ENCODE measurements around the gene CELA2B. TPM values are rescaled to one million over a fixed set of nuclear protein-coding genes. Genes with fewer than 3 reads are reported as not detected.

The CELA2B gene
- polyA plus RNA-seq, 1 of the 3 experiments (the other 2 are of a cell fraction), result not detected

GRCh38 chr1:15506831-15507230 is 30.9 kb downstream of the CELA2B start:
- H3F3A ChIP-seq (replicated peaks; ENCODE audit: insufficient read depth), result no peaks in the 10 kb centered on the region
- no peak overlapping the region for H3K9ac ChIP-seq
- H3K4me3 ChIP-seq (ENCODE audit: low read depth in 2 of 2, low read length in 1 of 2), result no peak overlapping the region
- WGBS (ENCODE audit: low lambda C conversion rate), result 95% methylated on average over 17 of the region's 17 CpGs
- H3K36me3 ChIP-seq (replicated peaks in 1 of 2; ENCODE audit: control insufficient read depth in 1 of 2, insufficient read depth in 2 of 2, low read length in 1 of 2), result peaks cover 0 to 11% of the 10 kb centered on the region in 2 experiments
- POLR2A ChIA-PET, result no interaction called here
- H3K27me3 ChIP-seq (ENCODE audit: insufficient read depth), result no peaks in the 10 kb centered on the region
- TF ChIP-seq EP300 (IDR thresholded peaks at IDR 0.05; ENCODE audit: borderline replicate concordance in 1 of 2, low read depth in 1 of 2, low read length in 1 of 2), result no peak
- no peak for TF ChIP-seq REST (IDR thresholded peaks at IDR 0.05; ENCODE audit: low read depth, low read length)
- TF ChIP-seq RXRA (IDR thresholded peaks at IDR 0.05; ENCODE audit: borderline replicate concordance, low read depth), result no peak
- no peak for TF ChIP-seq FOXJ3 (CRISPR knock-in tag; IDR thresholded peaks at IDR 0.05)
- TF ChIP-seq SIN3A (IDR thresholded peaks at IDR 0.05; ENCODE audit: borderline replicate concordance, low read depth, low read length), result no peak
- no peak for TF ChIP-seq MAX (IDR thresholded peaks at IDR 0.05; ENCODE audit: low read depth)
- TF ChIP-seq EZH2phosphoT487 (IDR thresholded peaks at IDR 0.05; ENCODE audit: borderline replicate concordance, low read depth), result no peak
- no peak for TF ChIP-seq JUND (IDR thresholded peaks at IDR 0.05)
- TF ChIP-seq ELF1 (IDR thresholded peaks at IDR 0.05), result no peak
- TF ChIP-seq CHD2 (IDR thresholded peaks at IDR 0.05; ENCODE audit: low read length, partially characterized antibody), result no peak
- no peak for TF ChIP-seq USF2 (IDR thresholded peaks at IDR 0.05; ENCODE audit: borderline replicate concordance, low read depth, low read length)
- no peak for TF ChIP-seq IRF3 (IDR thresholded peaks at IDR 0.05; ENCODE audit: low read depth, low read length)
- no peak for TF ChIP-seq MEF2A (IDR thresholded peaks at IDR 0.05; ENCODE audit: borderline replicate concordance, low read depth)
- TF ChIP-seq RCOR1 (IDR thresholded peaks at IDR 0.05; ENCODE audit: low read length), result no peak
- H4K20me1 ChIP-seq (ENCODE audit: insufficient read depth), result no peaks in the 10 kb centered on the region
- no peak for DNase-seq
- H3K9me2 ChIP-seq, result no peaks in the 10 kb centered on the region
- no peaks in the 10 kb centered on the region for H3K79me2 ChIP-seq (ENCODE audit: insufficient read depth)
- CTCF ChIA-PET, result no interaction called here
- no peak overlapping the region for H3K27ac ChIP-seq (ENCODE audit: low read depth in 2 of 2, low read length in 1 of 2)
- no peaks in the 10 kb centered on the region for H3K9me3 ChIP-seq
- H2AFZ ChIP-seq (ENCODE audit: low read depth), result no peak overlapping the region
- no peak overlapping the region for H3K4me2 ChIP-seq
- H3K4me1 ChIP-seq (ENCODE audit: control insufficient read depth in 1 of 2, insufficient read depth in 2 of 2, low read depth in 1 of 2, low read length in 1 of 2), result no peaks in the 10 kb centered on the region; a peak in 1 of 4 replicates

All from SK-N-SH (cell line).